GM12878 (cell line): ENCODE data around the gene RGR. TPM values are rescaled to one million over a fixed set of nuclear protein-coding genes. Genes with fewer than 3 reads are reported as not detected.

Source experiments
- ATAC-seq: fragments of 200-7000 bp; cut with Tn5 transposase; 3 replicates; pipeline ENCODE4 v1.9.1; 2020; ENCODE audit warnings: mild to moderate bottlenecking, moderate library complexity
- BruUV-seq: library from RNA; stranded (reverse); fragments of 400-500 nt; replicated peaks from 2 replicates; lab custom pipeline; 2021; lab: Mats Ljungman, UMichigan
- CTCF ChIA-PET: fragments of 300-600 bp; sonication (Branson Sonifier 250); formaldehyde crosslinking; extraction: SDS; loops from one replicate; lab custom pipeline; 2021; ENCODE audit warnings: inconsistent platforms; lab: Yijun Ruan, JAX
- POLR2A ChIA-PET: fragments of 350-600 bp; formaldehyde crosslinking; extraction: SDS; loops from one replicate; lab custom pipeline; 2021; ENCODE audit warnings: inconsistent platforms; lab: Charles Lee
- RAD21 ChIA-PET: fragments of 300-600 bp; sonication (Branson Sonifier 250); formaldehyde crosslinking; loops from one replicate; lab custom pipeline; 2023; ENCODE audit warnings: antibody characterized with exemption; ENCODE audit not compliant: unreplicated experiment; lab: Charles Lee
- SMC1A ChIA-PET: fragments of 300-600 bp; sonication (Branson Sonifier 250); formaldehyde crosslinking; loops from one replicate; lab custom pipeline; 2023; ENCODE audit not compliant: unreplicated experiment, uncharacterized antibody; lab: Charles Lee
- DNase-seq: peaks from one replicate; pipeline ENCODE4 v3.0.0-alpha.2; 2011; ENCODE audit warnings: low read depth, low spot score
- FAIRE-seq: peaks from 3 replicates; lab custom pipeline; 2011; peaks lifted over from hg19 to GRCh38; lab: Jason Lieb, UNC
- H2AFZ ChIP-seq: 2 replicates; pipeline ENCODE4 v1.6.0; 2011; ENCODE audit warnings: low read depth, low read length, control low read depth; ENCODE audit not compliant: control insufficient read depth
- H3K27ac ChIP-seq: 2 replicates; pipeline ENCODE4 v1.5.1; 2011; ENCODE audit warnings: control low read depth; ENCODE audit not compliant: control insufficient read depth, insufficient read depth
- H3K27me3 ChIP-seq, 2 experiments: replicated peaks in 1 of 2; 2 replicates each; pipeline versions ENCODE4 v1.6.0 to v1.6.1; 2011; ENCODE audit warnings: low read length in 1 of 2; ENCODE audit not compliant: control insufficient read depth in 2 of 2, insufficient read depth in 2 of 2
- H3K36me3 ChIP-seq, 2 experiments: 2 replicates each; pipeline ENCODE4 v1.5.1; 2011; ENCODE audit warnings: low read length in 1 of 2; ENCODE audit not compliant: control insufficient read depth in 2 of 2, insufficient read depth in 2 of 2
- H3K4me1 ChIP-seq: 2 replicates; pipeline ENCODE4 v1.6.1; 2011; ENCODE audit warnings: mild to moderate bottlenecking, low read length, moderate library complexity, mixed read lengths; ENCODE audit not compliant: control insufficient read depth, insufficient read depth
- H3K4me2 ChIP-seq: 2 replicates; pipeline ENCODE4 v1.6.0; 2011; ENCODE audit warnings: control low read depth; ENCODE audit not compliant: control insufficient read depth, insufficient read depth
- H3K4me3 ChIP-seq: fragments of 200-600 bp; sonication (generic); 2 replicates; pipeline ENCODE4 v1.5.1; 2016
- H3K79me2 ChIP-seq: 2 replicates; pipeline ENCODE4 v1.6.0; 2011; ENCODE audit warnings: low read length; ENCODE audit not compliant: control insufficient read depth, insufficient read depth
- H3K9ac ChIP-seq: 2 replicates; pipeline ENCODE4 v1.8.0; 2011; ENCODE audit warnings: low read length, control low read depth, mixed read lengths; ENCODE audit not compliant: control insufficient read depth, insufficient read depth
- H3K9me3 ChIP-seq: replicated peaks from 3 replicates; pipeline ENCODE4 v1.5.1; 2011; ENCODE audit warnings: mild to moderate bottlenecking, low read length; ENCODE audit not compliant: control insufficient read depth, insufficient read depth
- H4K20me1 ChIP-seq: 2 replicates; pipeline ENCODE4 v1.6.0; 2011; ENCODE audit not compliant: control insufficient read depth, insufficient read depth
- BHLHE40 ChIP-seq, 2 experiments: fragments of 450-650 bp in 1 of 2; IDR thresholded peaks; 2 replicates each; pipeline ENCODE4 v1.6.1; 2011 to 2017; ENCODE audit warnings: low read depth in 2 of 2, borderline replicate concordance in 1 of 2, improper control_type of control experiment in 1 of 2, low read length in 1 of 2, mild to moderate bottlenecking in 1 of 2
- CTCF ChIP-seq, 3 experiments: IDR thresholded peaks in 2 of 3; conservative IDR thresholded peaks in 1 of 3; 2 replicates each; pipeline ENCODE4 v1.5.1; 2011; ENCODE audit warnings: low read depth in 3 of 3, low read length in 3 of 3, mild to moderate bottlenecking in 3 of 3, control low read depth in 2 of 3, moderate library complexity in 2 of 3, inconsistent platforms in 1 of 3, mixed read lengths in 1 of 3; ENCODE audit not compliant: control insufficient read depth in 2 of 3, insufficient read depth in 1 of 3; ENCODE audit errors: extremely low read depth in 1 of 3
- NR2F1 ChIP-seq: fragments of 450-650 bp; conservative IDR thresholded peaks from 2 replicates; pipeline ENCODE4 v1.6.1; 2017; ENCODE audit warnings: mild to moderate bottlenecking
- RAD21 ChIP-seq: IDR thresholded peaks from 2 replicates; pipeline ENCODE4 v1.6.1; 2011; ENCODE audit warnings: mild to moderate bottlenecking, low read depth, low read length, moderate library complexity; ENCODE audit not compliant: insufficient read depth
- SIX5 ChIP-seq: IDR thresholded peaks from 2 replicates; pipeline ENCODE4 v1.6.1; 2011; ENCODE audit warnings: mild to moderate bottlenecking, low read depth, low read length, moderate library complexity; ENCODE audit not compliant: severe bottlenecking
- SMC3 ChIP-seq: IDR thresholded peaks from 2 replicates; pipeline ENCODE4 v1.6.1; 2011; ENCODE audit warnings: low read length, improper control_type of control experiment, borderline replicate concordance
- WGBS: methylation state at CpG from one replicate; pipeline ENCODE4 v1.1.6; 2016; ENCODE audit warnings: low lambda C conversion rate; ENCODE audit not compliant: insufficient replicate concordance, insufficient coverage; ENCODE audit errors: missing lambda C conversion rate; 5-methylcytosine and 5-hydroxymethylcytosine counted together
- in situ Hi-C: fragments of 300-500 bp; cut with MboI; formaldehyde crosslinking; loops from 9 replicates; pipeline ENCODE4 v1.14.3; 2018; ENCODE audit warnings: mixed read lengths
- intact Hi-C: fragments of 100-400 bp; cut with micrococcal nuclease; formaldehyde crosslinking; loops from one replicate; pipeline ENCODE4 v1.14.2; 2022; ENCODE audit not compliant: unreplicated experiment
- polyA plus RNA-seq, 11 experiments: library from polyadenylated mRNA; depleted of rRNA in 4 of 11; unstranded in 6 of 11; stranded (reverse) in 5 of 11; fragments of >200 nt; fragmentation: Nextera tagmentation in 4 of 11; fragmentation: Illumina TruSeq in 1 of 11; extraction: Ambion mirVana in 4 of 11; extraction: Trizol in 1 of 11; gene quantifications; 1 replicate in 1 of 11; 2 replicates in 10 of 11; pipeline versions ENCODE4 v1.2.1 to v1.2.3, GENCODE V29; 2011 to 2016; ENCODE audit warnings: inconsistent platforms in 2 of 11, missing spikeins in 2 of 11, low read depth in 1 of 11
- total RNA-seq, 4 experiments: library from RNA; depleted of rRNA in 3 of 4; stranded (reverse); fragments of >200 nt in 3 of 4; fragmentation: Illumina TruSeq in 1 of 4; extraction: Trizol in 1 of 4; gene quantifications; 2 replicates each; pipeline versions ENCODE4 v1.2.1 to v1.2.3, GENCODE V29; 2013 to 2021

The RGR gene
- total and polyA plus RNA-seq, 10 of the 15 experiments (the other 5 are each of a cell fraction or from before 2014, with no cell fraction given), result not detected

DNA sequence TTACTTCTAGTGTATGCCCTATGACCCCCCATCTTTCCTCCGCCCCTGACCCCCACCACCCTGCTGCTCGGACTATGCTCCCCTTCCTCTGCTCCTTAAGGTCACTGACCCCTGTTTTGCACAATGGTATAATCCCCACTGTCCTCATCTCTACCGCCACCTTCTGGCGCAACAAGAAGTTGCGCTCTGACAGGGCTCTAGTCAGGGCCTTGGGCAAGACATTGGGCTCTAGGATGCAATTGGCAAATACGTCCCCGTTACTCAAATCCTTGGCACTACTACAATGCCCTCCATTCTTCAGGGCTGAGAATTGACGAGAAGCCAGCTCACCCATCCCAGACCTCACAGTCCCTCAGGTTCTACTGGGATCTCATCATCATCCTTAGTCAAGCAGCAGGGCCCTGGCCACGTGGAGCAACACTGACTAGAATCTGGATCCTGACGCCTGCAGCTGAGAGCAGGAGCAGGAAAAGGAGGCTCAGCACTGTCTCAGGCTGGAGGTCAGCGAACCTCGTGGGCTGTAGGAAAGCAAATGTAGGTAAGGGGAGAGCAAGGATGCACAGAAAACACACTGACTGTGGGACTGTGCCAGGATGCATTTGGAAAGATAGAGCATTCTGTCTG is 30.1 kb upstream of the RGR start:
- Histone ChIP-seq H3K4me1 (no peaks in the 10 kb centered on the region), H3K79me2 (no peaks in the 10 kb centered on the region), H3K9me3 (peaks cover 4% of the 10 kb centered on the region; the same call in 1 of the 3 replicates), H3K9ac (no peak overlapping the region), H3K4me2 (no peak overlapping the region), H3K36me3 (no peaks in the 10 kb centered on the region), H3K4me3 (no peak overlapping the region)
- BruUV-seq, result no TSS peak
- ATAC-seq (peak; percentile 98), DNase-seq (no peak)
- in situ Hi-C loops, result no loop called here
- CTCF ChIA-PET, result interaction anchor here (0.6 to 28.3 kb wide), 19 partner anchors 9 to 630 kb away, joined by 3 to 788 read pairs (median 3); partner anchors contain the start of genes GHITM, GPR15LG and LRIT2
- intact Hi-C loops, result no loop called here
- 9% methylated on average over 12 of the region's 12 CpGs for WGBS
- SMC1A ChIA-PET, result interaction anchor here (0.6 to 4.6 kb wide), 5 partner anchors 9 to 133 kb away, joined by 3 to 29 read pairs (median 3); no protein-coding TSS in a partner anchor
- peak; percentile 70 to 78 (median 76) for TF ChIP-seq CTCF (IDR thresholded peaks at IDR 0.05 in 2 of 3, conservative IDR thresholded peaks at IDR 0.05 in 1 of 3; ENCODE audit: control insufficient read depth in 2 of 3, extremely low read depth in 1 of 3, insufficient read depth in 1 of 3, low read depth in 3 of 3, low read length in 3 of 3)
- TF ChIP-seq SIX5, result no peak
- TF ChIP-seq BHLHE40 (IDR thresholded peaks at IDR 0.05; ENCODE audit: borderline replicate concordance in 1 of 2, low read depth in 2 of 2, low read length in 1 of 2), result peak in 1 of 2 experiments; percentile 34; a peak in 1 of 4 replicates
- TF ChIP-seq SMC3, result peak; percentile 52
- peak; percentile 69 for TF ChIP-seq NR2F1
- TF ChIP-seq RAD21, result peak; percentile 70
- TF ChIP-seq, all 136 proteins: peak for 5
- H2AFZ ChIP-seq, result no peak overlapping the region
- no peaks in the 10 kb centered on the region for H4K20me1 ChIP-seq
- FAIRE-seq, result peak; percentile 92
- POLR2A ChIA-PET, result no interaction called here
- RAD21 ChIA-PET, result interaction anchor here (1.7 to 2.6 kb wide), 2 partner anchors 66 to 155 kb away, joined by 3 to 28 read pairs; no protein-coding TSS in a partner anchor
- H3K27me3 ChIP-seq, result no peaks in the 10 kb centered on the region; a peak in 2 of 4 replicates
- H3K27ac ChIP-seq, result no peak overlapping the region
